Caco-2 (cell line): ENCODE measurements around the gene PLA2G2C. TPM values are rescaled to one million over a fixed set of nuclear protein-coding genes. Genes with fewer than 3 reads are reported as not detected.
A peak's percentile ranks its signal among the peaks of the same experiment; 100 is the strongest.

Source experiments
- BruUV-seq: library from RNA; stranded (reverse); fragments of 400-500 nt; replicated peaks from 2 replicates; lab custom pipeline; 2021; lab: Mats Ljungman, UMichigan
- CTCF ChIA-PET: fragments of 300-600 bp; sonication (Branson Sonifier 250); formaldehyde crosslinking; loops from one replicate; lab custom pipeline; 2022; ENCODE audit warnings: antibody characterized with exemption; lab: Charles Lee
- POLR2A ChIA-PET: fragments of 300-600 bp; sonication (Branson Sonifier 250); formaldehyde crosslinking; loops from one replicate; lab custom pipeline; 2022; ENCODE audit warnings: antibody characterized with exemption; lab: Charles Lee
- DNase-seq, 2 experiments: peaks; one replicate each; pipeline versions ENCODE4 v3.0.0 to v3.0.0-alpha.2; 2020 to 2022
- H3K27me3 ChIP-seq: replicated peaks from 2 replicates; pipeline ENCODE4 v1.6.0; 2011; ENCODE audit warnings: low read length; ENCODE audit not compliant: control insufficient read depth, insufficient read depth
- H3K36me3 ChIP-seq: 2 replicates; pipeline ENCODE4 v1.5.1; 2011; ENCODE audit warnings: low read length; ENCODE audit not compliant: control insufficient read depth, insufficient read depth
- H3K4me1 ChIP-seq: fragments of 250-450 bp; sonication (Bioruptor Pico); 2 replicates; pipeline ENCODE4 v1.5.1; 2020; ENCODE audit warnings: mild to moderate bottlenecking
- H3K4me3 ChIP-seq: 2 replicates; pipeline ENCODE4 v1.5.1; 2011; ENCODE audit warnings: low read depth, mild to moderate bottlenecking, control low read depth, low read length
- H3K9me3 ChIP-seq: fragments of 250-450 bp; sonication (Bioruptor Pico); 2 replicates; pipeline ENCODE4 v1.5.1; 2020; ENCODE audit warnings: mild to moderate bottlenecking, moderate library complexity
- H3K27ac Mint-ChIP-seq: one replicate; pipeline ENCODE4 v1.8.0; 2022; ENCODE audit warnings: mixed read lengths; ENCODE audit not compliant: unreplicated experiment
- H3K27me3 Mint-ChIP-seq: one replicate; pipeline ENCODE4 v1.8.0; 2022; ENCODE audit warnings: mixed read lengths; ENCODE audit not compliant: insufficient read depth, unreplicated experiment
- H3K36me3 Mint-ChIP-seq: one replicate; pipeline ENCODE4 v1.8.0; 2022; ENCODE audit warnings: mild to moderate bottlenecking, mixed read lengths; ENCODE audit not compliant: insufficient read depth, unreplicated experiment
- H3K4me1 Mint-ChIP-seq: one replicate; pipeline ENCODE4 v1.8.0; 2022; ENCODE audit warnings: low read depth, mixed read lengths; ENCODE audit not compliant: unreplicated experiment
- H3K4me3 Mint-ChIP-seq: one replicate; pipeline ENCODE4 v1.8.0; 2022; ENCODE audit warnings: mild to moderate bottlenecking, moderate library complexity, mixed read lengths; ENCODE audit not compliant: unreplicated experiment
- H3K9me3 Mint-ChIP-seq: one replicate; pipeline ENCODE4 v1.8.0; 2022; ENCODE audit warnings: mixed read lengths; ENCODE audit not compliant: unreplicated experiment
- CTCF ChIP-seq, 2 experiments: fragments of 200-600 bp in 1 of 2; IDR thresholded peaks; 1 replicate in 1 of 2; 2 replicates in 1 of 2; pipeline versions ENCODE4 v1.5.1 to v1.8.0; 2011 to 2022; ENCODE audit warnings: antibody characterized with exemption in 1 of 2, control low read depth in 1 of 2, inconsistent platforms in 1 of 2, low read depth in 1 of 2, low read length in 1 of 2, mild to moderate bottlenecking in 1 of 2, moderate library complexity in 1 of 2; ENCODE audit not compliant: insufficient read depth in 1 of 2, severe bottlenecking in 1 of 2, unreplicated experiment in 1 of 2
- intact Hi-C: fragments of 100-400 bp; cut with micrococcal nuclease; formaldehyde crosslinking; loops from one replicate; pipeline ENCODE4 v1.10.0; 2022; ENCODE audit not compliant: unreplicated experiment
- total RNA-seq: library from RNA; stranded (reverse); gene quantifications from 2 replicates; pipeline ENCODE4 v1.2.3, GENCODE V29; 2022

The PLA2G2C gene
- total RNA-seq, 1 experiment from 2014 or later: not detected

GRCh38 chr1:20195462-20195780 lies 9.1 kb upstream of the PLA2G2C start:
- ChIA-PET CTCF (no interaction called here), POLR2A (no interaction called here)
- Histone ChIP-seq H3K4me1 (no peaks in the 10 kb centered on the region), H3K36me3 (no peaks in the 10 kb centered on the region), H3K4me3 (no peak overlapping the region), H3K9me3 (no peaks in the 10 kb centered on the region), H3K27me3 (no peaks in the 10 kb centered on the region)
- Mint-ChIP-seq H3K27ac (no peak overlapping the region), H3K36me3 (no peaks in the 10 kb centered on the region), H3K9me3 (no peaks in the 10 kb centered on the region), H3K4me1 (no peaks in the 10 kb centered on the region), H3K4me3 (no peak overlapping the region), H3K27me3 (peaks cover 5% of the 10 kb centered on the region)
- DNase-seq: no peak
- TF ChIP-seq CTCF (IDR thresholded peaks at IDR 0.05; ENCODE audit: insufficient read depth in 1 of 2, low read depth in 1 of 2, low read length in 1 of 2, severe bottlenecking in 1 of 2, unreplicated experiment in 1 of 2): no peak
- intact Hi-C loops: loop anchor here (1.0 kb wide), 2 partner anchors 220 to 277 kb away; no protein-coding TSS in a partner anchor
- no TSS peak for BruUV-seq

GRCh38 chr1:20194757-20195461 lies 8.6 kb upstream of the PLA2G2C start:
- H3K9me3 ChIP-seq: no peaks in the 10 kb centered on the region
- DNase-seq: peak; percentile 46 to 62
- intact Hi-C loops: loop anchor here (1.0 kb wide), 2 partner anchors 220 to 277 kb away; no protein-coding TSS in a partner anchor
- Mint-ChIP-seq H3K4me1 (no peaks in the 10 kb centered on the region), H3K27me3 (peaks cover 3% of the 10 kb centered on the region), H3K27ac (no peak overlapping the region), H3K36me3 (no peaks in the 10 kb centered on the region), H3K9me3 (no peaks in the 10 kb centered on the region), H3K4me3 (no peak overlapping the region)
- TF ChIP-seq CTCF (IDR thresholded peaks at IDR 0.05; ENCODE audit: insufficient read depth in 1 of 2, low read depth in 1 of 2, low read length in 1 of 2, severe bottlenecking in 1 of 2, unreplicated experiment in 1 of 2): peak; percentile 54 to 65
- CTCF ChIA-PET: interaction anchor here (0.7 kb wide), 1 partner anchor 135 kb away, joined by 4 read pairs; no protein-coding TSS in a partner anchor
- H3K27me3 ChIP-seq: no peaks in the 10 kb centered on the region
- POLR2A ChIA-PET: no interaction called here
- no TSS peak for BruUV-seq
- H3K4me3 ChIP-seq: no peak overlapping the region
- no peaks in the 10 kb centered on the region for H3K36me3 ChIP-seq
- no peaks in the 10 kb centered on the region for H3K4me1 ChIP-seq

- Histone ChIP-seq H3K27me3 (no peaks in the 10 kb centered on the region), H3K36me3 (no peaks in the 10 kb centered on the region), H3K9me3 (no peaks in the 10 kb centered on the region), H3K4me3 (no peak overlapping the region), H3K4me1 (no peaks in the 10 kb centered on the region)
- H3K27ac Mint-ChIP-seq: no peak overlapping the region
- no peak overlapping the region for H3K4me3 Mint-ChIP-seq
- no TSS peak for BruUV-seq
- no peaks in the 10 kb centered on the region for H3K36me3 Mint-ChIP-seq
- no peak for TF ChIP-seq CTCF (IDR thresholded peaks at IDR 0.05; ENCODE audit: insufficient read depth in 1 of 2, low read depth in 1 of 2, low read length in 1 of 2, severe bottlenecking in 1 of 2, unreplicated experiment in 1 of 2)
- intact Hi-C loops: no loop called here
- CTCF ChIA-PET: no interaction called here
- DNase-seq: no peak
- no peaks in the 10 kb centered on the region for H3K9me3 Mint-ChIP-seq
- POLR2A ChIA-PET: no interaction called here
- H3K4me1 Mint-ChIP-seq: no peaks in the 10 kb centered on the region
- H3K27me3 Mint-ChIP-seq: peaks cover 3% of the 10 kb centered on the region
These were observed 7.9 kb upstream of the PLA2G2C start for GRCh38 chr1:20194224-20194623.
